C4-2B (cell line): ENCODE data around the gene TTLL10.

Experiments
- ZFX ChIP-seq: fragments of 450-650 bp; IDR thresholded peaks from 2 replicates; pipeline ENCODE4 v1.6.1; 2017
- TF ChIP-seq, protein P1 (sequence below): fragments of 450-650 bp; conservative IDR thresholded peaks from 2 replicates; pipeline ENCODE4 v1.5.1; 2017; ENCODE audit warnings: mild to moderate bottlenecking

GRCh38 chr1:1130206-1131120 lies 43.2 kb upstream of the TTLL10 start:
- TF ChIP-seq, protein P1, sequence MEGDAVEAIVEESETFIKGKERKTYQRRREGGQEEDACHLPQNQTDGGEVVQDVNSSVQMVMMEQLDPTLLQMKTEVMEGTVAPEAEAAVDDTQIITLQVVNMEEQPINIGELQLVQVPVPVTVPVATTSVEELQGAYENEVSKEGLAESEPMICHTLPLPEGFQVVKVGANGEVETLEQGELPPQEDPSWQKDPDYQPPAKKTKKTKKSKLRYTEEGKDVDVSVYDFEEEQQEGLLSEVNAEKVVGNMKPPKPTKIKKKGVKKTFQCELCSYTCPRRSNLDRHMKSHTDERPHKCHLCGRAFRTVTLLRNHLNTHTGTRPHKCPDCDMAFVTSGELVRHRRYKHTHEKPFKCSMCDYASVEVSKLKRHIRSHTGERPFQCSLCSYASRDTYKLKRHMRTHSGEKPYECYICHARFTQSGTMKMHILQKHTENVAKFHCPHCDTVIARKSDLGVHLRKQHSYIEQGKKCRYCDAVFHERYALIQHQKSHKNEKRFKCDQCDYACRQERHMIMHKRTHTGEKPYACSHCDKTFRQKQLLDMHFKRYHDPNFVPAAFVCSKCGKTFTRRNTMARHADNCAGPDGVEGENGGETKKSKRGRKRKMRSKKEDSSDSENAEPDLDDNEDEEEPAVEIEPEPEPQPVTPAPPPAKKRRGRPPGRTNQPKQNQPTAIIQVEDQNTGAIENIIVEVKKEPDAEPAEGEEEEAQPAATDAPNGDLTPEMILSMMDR, result no peak
- no peak for TF ChIP-seq ZFX
